Measurements from ENCODE around the gene SMIM36.

SMIM36 gene

DNA sequence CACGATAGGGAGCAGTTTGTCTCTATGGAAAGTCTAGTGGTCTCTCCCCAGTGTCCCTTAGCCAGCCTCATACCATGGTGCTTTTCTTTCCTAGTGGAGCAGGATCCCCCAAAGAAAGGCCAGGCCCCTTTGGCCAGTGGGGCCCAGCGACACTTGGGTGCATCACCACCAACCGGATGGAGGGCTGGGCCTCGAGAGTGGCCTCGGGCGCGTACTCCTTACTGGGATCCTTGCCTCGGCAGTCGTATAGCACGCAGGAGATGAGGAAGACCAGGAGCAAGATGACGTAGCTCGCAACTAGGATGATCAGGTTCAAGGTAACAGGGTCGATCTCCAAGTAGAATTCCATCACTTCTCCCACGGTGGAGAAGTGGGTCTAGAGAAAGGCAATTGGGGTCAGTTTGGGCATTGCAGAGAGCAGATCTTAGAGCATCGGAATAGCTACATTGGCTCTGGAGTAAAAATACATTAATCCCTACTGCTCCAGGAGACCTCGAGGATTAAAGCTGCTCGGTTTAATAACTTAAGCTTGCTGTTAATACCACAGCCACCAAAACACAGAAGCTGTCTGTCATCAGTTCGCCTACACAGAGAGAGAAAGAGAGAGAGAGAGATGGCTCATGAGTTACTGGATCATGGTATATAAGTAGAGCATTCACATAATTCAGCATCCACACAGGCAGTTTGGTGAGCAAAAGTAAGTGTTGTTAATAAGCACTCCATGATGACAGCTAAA, at the start of gene SMIM36:
Gene SMIM36, minus strand, starts transcription at position 467 of the 736 bp plus-strand sequence.
- Histone ChIP-seq H3K36me3 (no peaks in the 10 kb centered on the region), H3K9me3 (no peaks in the 10 kb centered on the region), H3K27ac (no peak within 1 kb of the TSS), H3K4me3 (no peak within 1 kb of the TSS), H3K27me3 (no peaks in the 10 kb centered on the region), H3K4me1 (no peaks in the 10 kb centered on the region)
- TF ChIP-seq, protein P1, sequence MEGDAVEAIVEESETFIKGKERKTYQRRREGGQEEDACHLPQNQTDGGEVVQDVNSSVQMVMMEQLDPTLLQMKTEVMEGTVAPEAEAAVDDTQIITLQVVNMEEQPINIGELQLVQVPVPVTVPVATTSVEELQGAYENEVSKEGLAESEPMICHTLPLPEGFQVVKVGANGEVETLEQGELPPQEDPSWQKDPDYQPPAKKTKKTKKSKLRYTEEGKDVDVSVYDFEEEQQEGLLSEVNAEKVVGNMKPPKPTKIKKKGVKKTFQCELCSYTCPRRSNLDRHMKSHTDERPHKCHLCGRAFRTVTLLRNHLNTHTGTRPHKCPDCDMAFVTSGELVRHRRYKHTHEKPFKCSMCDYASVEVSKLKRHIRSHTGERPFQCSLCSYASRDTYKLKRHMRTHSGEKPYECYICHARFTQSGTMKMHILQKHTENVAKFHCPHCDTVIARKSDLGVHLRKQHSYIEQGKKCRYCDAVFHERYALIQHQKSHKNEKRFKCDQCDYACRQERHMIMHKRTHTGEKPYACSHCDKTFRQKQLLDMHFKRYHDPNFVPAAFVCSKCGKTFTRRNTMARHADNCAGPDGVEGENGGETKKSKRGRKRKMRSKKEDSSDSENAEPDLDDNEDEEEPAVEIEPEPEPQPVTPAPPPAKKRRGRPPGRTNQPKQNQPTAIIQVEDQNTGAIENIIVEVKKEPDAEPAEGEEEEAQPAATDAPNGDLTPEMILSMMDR (IDR thresholded peaks at IDR 0.05) = no peak
- DNase-seq = no peak
- intact Hi-C loops (cut with DNase I; ENCODE audit: low total_unique reads) = loop anchor here (10.0 kb wide), 3 partner anchors 96 to 516 kb away; no protein-coding TSS in a partner anchor

DNA sequence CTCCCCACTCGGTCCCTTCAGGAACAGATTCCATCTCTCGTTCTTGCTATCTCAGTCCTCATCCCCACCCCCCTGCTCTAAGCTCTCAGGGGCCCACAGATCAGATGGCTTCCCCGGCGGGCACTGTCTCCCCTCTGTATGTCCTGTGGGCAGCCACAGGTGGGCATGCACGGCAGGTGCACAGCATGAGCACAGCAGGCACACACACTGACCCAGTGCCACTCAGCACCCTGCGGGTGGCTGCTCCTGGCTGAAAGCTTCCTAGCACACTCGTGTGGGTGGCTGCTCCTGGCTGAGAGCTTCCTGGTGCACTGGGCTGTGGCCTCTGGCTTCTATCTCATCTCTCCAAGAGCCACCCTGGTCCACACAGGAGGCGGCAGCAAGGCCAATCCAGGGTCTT, 44.5 kb upstream of the SMIM36 start:
- DNase-seq = no peak
- Histone ChIP-seq H3K4me3 (no peak overlapping the region), H3K9me3 (no peaks in the 10 kb centered on the region), H3K36me3 (no peaks in the 10 kb centered on the region), H3K27me3 (no peaks in the 10 kb centered on the region), H3K4me1 (no peaks in the 10 kb centered on the region), H3K27ac (no peak overlapping the region)
- TF ChIP-seq, protein P1 (IDR thresholded peaks at IDR 0.05) = no peak
- intact Hi-C loops (cut with DNase I; ENCODE audit: low total_unique reads) = no loop called here

DNA sequence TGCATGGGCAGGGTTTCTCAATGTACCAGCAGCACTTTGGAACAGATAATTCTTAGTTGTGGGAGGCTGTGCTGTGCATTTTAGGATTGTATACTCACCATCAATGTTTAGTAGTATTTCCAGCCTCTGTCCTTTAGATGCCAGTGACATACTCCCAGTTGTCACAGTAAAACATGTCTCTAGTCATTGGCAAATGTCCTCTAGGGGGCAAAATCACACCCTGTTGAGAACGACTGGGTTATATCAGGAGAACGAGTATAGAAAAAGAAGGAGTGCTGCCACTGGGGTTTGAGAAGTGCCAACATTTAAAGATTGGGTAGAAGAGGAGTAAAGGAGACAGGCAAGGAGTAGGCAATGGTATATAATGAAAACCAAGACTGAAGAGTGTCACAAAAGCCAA, 37.9 kb upstream of the SMIM36 start:
- TF ChIP-seq, protein P1 (IDR thresholded peaks at IDR 0.05) = no peak
- H3K27me3 ChIP-seq = peaks cover 0 to 5% of the 10 kb centered on the region in 2 donors
- no peaks in the 10 kb centered on the region for H3K36me3 ChIP-seq
- H3K4me1 ChIP-seq = no peaks in the 10 kb centered on the region
- DNase-seq = no peak
- no peaks in the 10 kb centered on the region for H3K9me3 ChIP-seq
- H3K4me3 ChIP-seq = no peak overlapping the region
- H3K27ac ChIP-seq = no peak overlapping the region
- intact Hi-C loops (cut with DNase I; ENCODE audit: low total_unique reads) = no loop called here

DNA sequence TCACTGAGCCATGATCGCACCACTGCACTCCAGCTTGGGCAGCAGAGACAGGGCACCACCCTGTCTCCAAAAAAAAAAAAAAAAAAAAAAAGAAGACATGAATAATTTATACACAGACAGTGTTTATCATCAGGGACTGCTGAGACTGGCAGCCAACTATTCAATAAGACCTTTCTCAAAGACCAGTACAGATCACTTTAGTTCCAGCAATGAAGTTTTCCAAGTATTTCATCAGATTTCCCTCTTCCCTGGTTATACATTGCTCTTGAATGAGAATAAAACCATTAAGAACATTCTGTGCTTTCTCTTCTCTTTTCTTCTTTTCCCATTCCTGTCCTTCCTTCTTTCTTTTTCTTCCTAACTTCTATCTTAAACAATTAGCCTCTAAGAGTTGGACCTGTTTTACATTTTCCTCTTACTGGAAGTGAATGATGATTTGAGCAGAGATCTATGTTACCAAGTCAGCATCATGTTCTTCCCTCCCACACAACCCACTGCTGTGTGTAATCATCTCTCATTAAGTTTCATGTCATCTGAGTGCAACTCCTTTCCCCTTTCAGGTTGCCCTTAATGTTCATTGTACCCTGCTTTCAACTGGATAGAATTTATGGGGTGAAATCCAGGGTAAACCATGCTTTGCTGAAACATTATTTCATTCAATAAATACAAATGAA, 35.9 kb upstream of the SMIM36 start:
- TF ChIP-seq, protein P1 (IDR thresholded peaks at IDR 0.05) = no peak
- Histone ChIP-seq H3K36me3 (no peaks in the 10 kb centered on the region), H3K4me1 (no peaks in the 10 kb centered on the region), H3K9me3 (no peaks in the 10 kb centered on the region), H3K27me3 (peaks cover 0 to 5% of the 10 kb centered on the region in 2 donors), H3K4me3 (no peak overlapping the region), H3K27ac (no peak overlapping the region)
- DNase-seq = no peak
- intact Hi-C loops (cut with DNase I; ENCODE audit: low total_unique reads) = no loop called here

DNA sequence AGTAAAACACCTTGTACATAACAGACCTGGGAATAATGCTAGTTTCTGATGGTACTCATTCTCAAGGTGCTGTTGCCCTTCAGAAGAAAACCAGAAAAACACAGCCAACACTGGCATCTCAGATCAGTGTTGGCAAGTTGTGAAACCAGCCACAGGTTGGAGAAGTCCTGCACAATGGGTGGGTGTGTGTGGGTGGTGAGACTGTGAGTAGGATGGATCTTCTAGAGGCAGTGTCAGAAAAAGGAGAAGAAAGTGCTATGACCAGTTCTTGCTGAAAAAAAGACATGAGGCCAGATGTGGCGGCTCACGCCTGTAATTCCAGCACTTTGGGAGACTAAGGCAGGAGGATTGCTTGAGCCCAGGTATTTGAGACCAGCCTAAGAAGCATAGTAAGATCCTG, 35.2 kb upstream of the SMIM36 start:
- Histone ChIP-seq H3K4me3 (no peak overlapping the region), H3K9me3 (no peaks in the 10 kb centered on the region), H3K27ac (no peak overlapping the region), H3K27me3 (peaks cover 0 to 5% of the 10 kb centered on the region in 2 donors), H3K36me3 (no peaks in the 10 kb centered on the region), H3K4me1 (no peaks in the 10 kb centered on the region)
- TF ChIP-seq, protein P1 (IDR thresholded peaks at IDR 0.05) = no peak
- DNase-seq = no peak
- intact Hi-C loops (cut with DNase I; ENCODE audit: low total_unique reads) = no loop called here
